ENCODE data around the gene CLDN9.

- TF ChIP-seq CTCF (IDR thresholded peaks at IDR 0.05; ENCODE audit: low read depth, low read length, poor library complexity, severe bottlenecking) (no peak), EZH2phosphoT487 (IDR thresholded peaks at IDR 0.05; ENCODE audit: borderline replicate concordance, low read length) (no peak)
These were observed 1.4 kb downstream of the CLDN9 start for GRCh38 chr16:3013998-3014690.
